Brain microvascular endothelial cell (primary cell): ENCODE data around the gene TLCD2.
"Not testable (repeated sequence)": the region's sequence is repeated elsewhere in the genome, so short reads cannot be mapped to it uniquely, and the experiment has no call there.

Source experiments
- DNase-seq: peaks from one replicate; pipeline ENCODE4 v3.0.0-alpha.2; 2020
- H3K27ac ChIP-seq: fragments of 250-450 bp; sonication (Bioruptor Pico); 2 replicates; pipeline ENCODE4 v1.5.1; 2020; ENCODE audit warnings: mild to moderate bottlenecking, moderate library complexity
- H3K27me3 ChIP-seq: fragments of 250-450 bp; sonication (Bioruptor Pico); replicated peaks from 2 replicates; pipeline ENCODE4 v1.5.1; 2020; ENCODE audit warnings: mild to moderate bottlenecking
- H3K36me3 ChIP-seq: fragments of 250-450 bp; sonication (Bioruptor Pico); replicated peaks from 2 replicates; pipeline ENCODE4 v1.5.1; 2020; ENCODE audit warnings: mild to moderate bottlenecking
- H3K4me3 ChIP-seq: 2 replicates; pipeline ENCODE4 v1.5.1; 2011; ENCODE audit warnings: low read depth, mild to moderate bottlenecking, control low read depth, low read length, moderate library complexity
- in situ Hi-C: cut with HindIII; loops from 2 replicates; pipeline ENCODE4 v1.10.0; 2017; ENCODE audit warnings: low sequenced_read_pairs, low pct_ligation_motif_present
- TF ChIP-seq, protein P1 (sequence below): IDR thresholded peaks from 2 replicates; pipeline ENCODE4 v1.5.1; 2011; ENCODE audit warnings: low read depth, mild to moderate bottlenecking, moderate library complexity, low read length, control low read depth, inconsistent platforms; ENCODE audit errors: missing control alignments

TLCD2 gene

DNA sequence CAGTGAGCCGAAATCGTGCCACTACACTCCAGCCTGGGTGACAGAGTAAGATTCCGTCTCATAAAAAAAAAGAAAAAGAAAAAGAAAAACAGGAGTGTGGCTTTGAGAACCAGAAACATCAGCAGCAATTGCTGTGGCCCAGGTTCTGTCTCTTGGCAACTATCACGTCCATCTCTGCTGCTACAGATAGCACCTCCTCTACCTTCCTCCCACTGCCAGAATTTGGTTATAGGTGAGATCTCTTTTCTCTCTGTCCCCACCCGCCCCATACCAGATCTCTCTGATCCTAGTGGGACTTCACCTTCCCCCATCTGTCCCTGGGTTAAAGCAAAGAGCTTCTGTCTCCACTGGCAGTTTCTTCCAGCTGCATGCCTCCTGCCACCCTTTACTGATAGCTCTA lies 3.1 kb downstream of the TLCD2 start:
- TF ChIP-seq, protein P1, sequence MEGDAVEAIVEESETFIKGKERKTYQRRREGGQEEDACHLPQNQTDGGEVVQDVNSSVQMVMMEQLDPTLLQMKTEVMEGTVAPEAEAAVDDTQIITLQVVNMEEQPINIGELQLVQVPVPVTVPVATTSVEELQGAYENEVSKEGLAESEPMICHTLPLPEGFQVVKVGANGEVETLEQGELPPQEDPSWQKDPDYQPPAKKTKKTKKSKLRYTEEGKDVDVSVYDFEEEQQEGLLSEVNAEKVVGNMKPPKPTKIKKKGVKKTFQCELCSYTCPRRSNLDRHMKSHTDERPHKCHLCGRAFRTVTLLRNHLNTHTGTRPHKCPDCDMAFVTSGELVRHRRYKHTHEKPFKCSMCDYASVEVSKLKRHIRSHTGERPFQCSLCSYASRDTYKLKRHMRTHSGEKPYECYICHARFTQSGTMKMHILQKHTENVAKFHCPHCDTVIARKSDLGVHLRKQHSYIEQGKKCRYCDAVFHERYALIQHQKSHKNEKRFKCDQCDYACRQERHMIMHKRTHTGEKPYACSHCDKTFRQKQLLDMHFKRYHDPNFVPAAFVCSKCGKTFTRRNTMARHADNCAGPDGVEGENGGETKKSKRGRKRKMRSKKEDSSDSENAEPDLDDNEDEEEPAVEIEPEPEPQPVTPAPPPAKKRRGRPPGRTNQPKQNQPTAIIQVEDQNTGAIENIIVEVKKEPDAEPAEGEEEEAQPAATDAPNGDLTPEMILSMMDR: no peak
- DNase-seq: no peak
- in situ Hi-C loops: no loop called here
- H3K27me3 ChIP-seq: no peaks in the 10 kb centered on the region
- no peak overlapping the region for H3K27ac ChIP-seq
- peaks cover 11% of the 10 kb centered on the region for H3K36me3 ChIP-seq
- H3K4me3 ChIP-seq: no peak overlapping the region

GRCh38 chr17:1705004-1705403 lies 5.2 kb downstream of the TLCD2 start:
- in situ Hi-C loops: no loop called here
- Histone ChIP-seq H3K4me3 (no peak overlapping the region), H3K27me3 (no peaks in the 10 kb centered on the region), H3K27ac (no peak overlapping the region), H3K36me3 (no peaks in the 10 kb centered on the region)
- TF ChIP-seq, protein P1: no peak
- DNase-seq: no peak

- DNase-seq: no peak
These were observed 7.1 kb downstream of the TLCD2 start for GRCh38 chr17:1703063-1703462.

GRCh38 chr17:1699891-1700290 lies 10.3 kb downstream of the TLCD2 start:
- H3K27me3 ChIP-seq, in situ Hi-C loops, H3K36me3 ChIP-seq, H3K27ac ChIP-seq, DNase-seq, H3K4me3 ChIP-seq: not testable (repeated sequence)

More at GRCh38 chr17:1703063-1703462, 7.1 kb downstream of the TLCD2 start:
- H3K27ac ChIP-seq: no peak overlapping the region
- no peaks in the 10 kb centered on the region for H3K36me3 ChIP-seq
- H3K4me3 ChIP-seq: no peak overlapping the region
- in situ Hi-C loops: no loop called here
- TF ChIP-seq, protein P1: no peak
- H3K27me3 ChIP-seq: no peaks in the 10 kb centered on the region

- Histone ChIP-seq H3K27me3 (no peaks in the 10 kb centered on the region), H3K4me3 (no peak overlapping the region), H3K36me3 (no peaks in the 10 kb centered on the region), H3K27ac (no peak overlapping the region)
- in situ Hi-C loops: no loop called here
- TF ChIP-seq, protein P1: no peak
- no peak for DNase-seq
These were observed 12.5 kb downstream of the TLCD2 start for GRCh38 chr17:1697681-1698080.

- H3K27ac ChIP-seq: no peak overlapping the region
- in situ Hi-C loops: no loop called here
- no peaks in the 10 kb centered on the region for H3K27me3 ChIP-seq
- H3K36me3 ChIP-seq: no peaks in the 10 kb centered on the region
- TF ChIP-seq, protein P1: no peak
- DNase-seq: no peak
- H3K4me3 ChIP-seq: no peak overlapping the region
These were observed 14.8 kb downstream of the TLCD2 start for GRCh38 chr17:1695365-1695764.
